ENCODE results near the gene PPBP. TPM values are rescaled to one million over a fixed set of nuclear protein-coding genes. Genes with fewer than 3 reads are reported as not detected.

Gene PPBP, protein sequence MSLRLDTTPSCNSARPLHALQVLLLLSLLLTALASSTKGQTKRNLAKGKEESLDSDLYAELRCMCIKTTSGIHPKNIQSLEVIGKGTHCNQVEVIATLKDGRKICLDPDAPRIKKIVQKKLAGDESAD
- under 1 TPM in 1 of 4 donors, not detected in 3; 0.92 TPM for total RNA-seq

DNA sequence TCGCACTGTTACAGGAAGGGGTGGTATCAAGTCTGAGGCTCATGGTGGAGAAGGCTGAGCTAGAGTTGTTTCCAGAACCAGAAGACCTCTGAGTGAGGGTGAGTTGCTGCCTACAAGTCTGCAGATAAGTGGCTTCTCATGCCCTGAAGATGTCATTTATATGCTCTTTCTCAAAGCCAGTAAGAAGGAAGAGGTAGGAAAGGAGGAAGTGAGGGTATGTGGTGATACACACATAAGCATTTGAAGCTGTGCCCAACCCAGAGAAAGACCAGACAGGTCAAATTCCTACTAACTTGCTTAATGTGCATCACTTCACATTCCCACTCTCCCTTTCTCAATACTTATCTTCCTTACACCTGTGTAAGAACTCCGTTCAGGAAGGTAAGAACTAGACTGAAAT is at the start of gene PPBP:
PPBP (minus strand) TSS at position 130 of the 400 bp plus-strand sequence; CDS start at position 43, 87 bp downstream.
- H3K4me1 ChIP-seq = no peaks in the 10 kb centered on the region
- H3K27ac ChIP-seq = no peak within 1 kb of the TSS
- intact Hi-C loops (cut with DNase I) = no loop called here
- no peaks in the 10 kb centered on the region for H3K36me3 ChIP-seq
- DNase-seq = no peak
- peaks cover 0 to 11% (median 0%) of the 10 kb centered on the region in 4 donors for H3K27me3 ChIP-seq
- no peak within 1 kb of the TSS for H3K4me3 ChIP-seq
- TF ChIP-seq POLR2A (IDR thresholded peaks at IDR 0.05) = no peak
- TF ChIP-seq, protein P1, sequence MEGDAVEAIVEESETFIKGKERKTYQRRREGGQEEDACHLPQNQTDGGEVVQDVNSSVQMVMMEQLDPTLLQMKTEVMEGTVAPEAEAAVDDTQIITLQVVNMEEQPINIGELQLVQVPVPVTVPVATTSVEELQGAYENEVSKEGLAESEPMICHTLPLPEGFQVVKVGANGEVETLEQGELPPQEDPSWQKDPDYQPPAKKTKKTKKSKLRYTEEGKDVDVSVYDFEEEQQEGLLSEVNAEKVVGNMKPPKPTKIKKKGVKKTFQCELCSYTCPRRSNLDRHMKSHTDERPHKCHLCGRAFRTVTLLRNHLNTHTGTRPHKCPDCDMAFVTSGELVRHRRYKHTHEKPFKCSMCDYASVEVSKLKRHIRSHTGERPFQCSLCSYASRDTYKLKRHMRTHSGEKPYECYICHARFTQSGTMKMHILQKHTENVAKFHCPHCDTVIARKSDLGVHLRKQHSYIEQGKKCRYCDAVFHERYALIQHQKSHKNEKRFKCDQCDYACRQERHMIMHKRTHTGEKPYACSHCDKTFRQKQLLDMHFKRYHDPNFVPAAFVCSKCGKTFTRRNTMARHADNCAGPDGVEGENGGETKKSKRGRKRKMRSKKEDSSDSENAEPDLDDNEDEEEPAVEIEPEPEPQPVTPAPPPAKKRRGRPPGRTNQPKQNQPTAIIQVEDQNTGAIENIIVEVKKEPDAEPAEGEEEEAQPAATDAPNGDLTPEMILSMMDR (IDR thresholded peaks at IDR 0.05) = no peak
- 63 to 82% methylated on average over 2 of the region's 2 CpGs for WGBS, 2 donors
- no peaks in the 10 kb centered on the region for H3K9me3 ChIP-seq

DNA sequence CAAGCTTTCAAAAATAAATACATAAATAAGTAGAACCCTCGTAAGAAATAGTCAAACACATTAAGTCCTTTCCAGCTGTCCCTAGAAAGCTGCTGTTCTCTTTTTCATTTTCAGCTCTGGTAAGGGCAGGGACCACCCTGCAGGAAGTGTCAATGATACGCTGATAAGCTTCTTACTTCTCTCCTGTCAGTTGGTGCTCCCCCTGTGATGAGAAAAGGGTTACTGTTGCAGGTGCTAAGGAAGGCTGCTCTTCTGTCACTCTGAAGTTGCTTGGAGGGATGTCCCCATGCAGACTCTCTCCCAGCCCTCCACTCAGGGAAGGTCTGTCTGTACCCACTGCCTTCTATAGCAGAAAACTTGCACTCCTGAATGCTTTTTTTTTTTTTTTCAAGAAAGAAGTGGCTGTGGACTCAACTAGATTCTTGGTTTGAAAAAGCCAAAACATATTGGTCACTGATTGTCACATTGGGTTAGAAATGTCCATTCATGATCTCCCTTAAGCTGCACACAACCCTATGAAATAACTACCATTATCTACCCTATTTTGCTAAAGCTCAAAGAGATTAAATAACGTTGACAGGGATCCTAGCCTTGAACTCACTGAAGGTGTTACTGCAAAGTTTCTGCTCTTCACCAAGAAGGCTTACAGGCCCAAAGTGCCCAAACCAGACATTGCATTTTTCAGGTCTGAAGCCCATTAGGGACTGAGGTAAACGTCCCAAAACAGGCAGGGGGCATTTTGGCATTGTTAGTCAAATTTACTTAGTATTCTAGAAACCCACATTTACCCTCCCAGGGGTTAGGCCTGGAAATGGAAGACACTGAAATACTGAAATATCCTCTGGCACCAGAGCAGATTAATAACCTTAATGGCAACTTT is 49.3 kb upstream of the PPBP start:
- TF ChIP-seq, protein P1 (IDR thresholded peaks at IDR 0.05) = no peak
- TF ChIP-seq POLR2A (IDR thresholded peaks at IDR 0.05) = no peak
- H3K36me3 ChIP-seq = no peaks in the 10 kb centered on the region
- H3K27me3 ChIP-seq = peaks cover 0 to 11% (median 0%) of the 10 kb centered on the region in 4 donors
- H3K27ac ChIP-seq = no peak overlapping the region
- peaks cover 0 to 24% (median 4%) of the 10 kb centered on the region in 3 donors for H3K4me1 ChIP-seq
- no peak for DNase-seq
- peak overlapping the region; percentile 47 to 79 (median 62) for H3K4me3 ChIP-seq
- intact Hi-C loops (cut with DNase I) = no loop called here
- whole genome bisulfite sequencing, 2 donors = 41 to 43% methylated on average over 4 of the region's 4 CpGs
- H3K9me3 ChIP-seq = no peaks in the 10 kb centered on the region

DNA sequence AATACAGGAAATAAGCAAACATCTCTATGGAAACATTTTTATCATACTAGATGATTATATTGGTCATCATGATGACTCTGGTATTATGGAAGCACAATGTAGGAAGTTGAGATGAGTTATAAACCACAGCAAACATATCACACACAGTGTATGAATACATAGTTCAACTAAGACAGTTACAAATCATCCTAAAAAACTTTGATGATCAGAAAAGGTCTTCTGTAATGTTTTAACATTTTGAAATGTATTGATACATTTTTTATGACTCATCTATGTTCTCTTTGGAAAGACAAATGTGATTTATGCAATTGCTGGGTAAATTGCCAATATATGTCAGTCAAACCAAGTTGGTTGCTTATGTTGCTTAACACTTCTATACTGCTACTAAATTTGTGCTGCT is 45.7 kb upstream of the PPBP start:
- TF ChIP-seq POLR2A (IDR thresholded peaks at IDR 0.05) = no peak
- TF ChIP-seq, protein P1 (IDR thresholded peaks at IDR 0.05) = no peak
- intact Hi-C loops (cut with DNase I) = no loop called here
- DNase-seq = no peak
- Histone ChIP-seq H3K27ac (no peak overlapping the region), H3K4me3 (no peak overlapping the region), H3K36me3 (no peaks in the 10 kb centered on the region), H3K4me1 (peaks cover 0 to 13% (median 4%) of the 10 kb centered on the region in 3 donors), H3K9me3 (no peaks in the 10 kb centered on the region), H3K27me3 (peaks cover 0 to 11% (median 0%) of the 10 kb centered on the region in 4 donors)

DNA sequence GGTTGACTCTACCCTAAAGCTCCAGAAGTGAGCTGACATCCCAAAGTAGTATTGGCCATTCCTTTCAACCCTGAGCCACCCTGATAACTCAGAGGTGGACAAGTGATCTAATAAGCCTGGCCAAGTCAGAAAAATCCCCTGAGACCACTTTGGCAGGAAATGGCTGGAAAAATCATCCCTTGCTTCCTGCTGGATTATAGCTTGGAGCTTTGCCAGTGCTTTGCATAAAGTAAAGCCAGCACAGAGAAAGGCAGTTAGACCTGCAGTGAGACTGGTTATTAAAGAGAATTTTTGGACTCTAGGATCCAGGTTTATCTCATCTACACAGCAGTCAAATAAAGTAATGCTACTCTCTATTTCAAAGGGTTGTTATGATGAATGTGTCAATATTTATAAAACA is 44.1 kb upstream of the PPBP start:
- Histone ChIP-seq H3K36me3 (no peaks in the 10 kb centered on the region), H3K27me3 (peaks cover 0 to 3% (median 0%) of the 10 kb centered on the region in 4 donors), H3K27ac (no peak overlapping the region), H3K4me3 (no peak overlapping the region), H3K4me1 (no peaks in the 10 kb centered on the region), H3K9me3 (no peaks in the 10 kb centered on the region)
- TF ChIP-seq, protein P1 (IDR thresholded peaks at IDR 0.05) = no peak
- no peak for TF ChIP-seq POLR2A (IDR thresholded peaks at IDR 0.05)
- intact Hi-C loops (cut with DNase I) = no loop called here
- DNase-seq = no peak

DNA sequence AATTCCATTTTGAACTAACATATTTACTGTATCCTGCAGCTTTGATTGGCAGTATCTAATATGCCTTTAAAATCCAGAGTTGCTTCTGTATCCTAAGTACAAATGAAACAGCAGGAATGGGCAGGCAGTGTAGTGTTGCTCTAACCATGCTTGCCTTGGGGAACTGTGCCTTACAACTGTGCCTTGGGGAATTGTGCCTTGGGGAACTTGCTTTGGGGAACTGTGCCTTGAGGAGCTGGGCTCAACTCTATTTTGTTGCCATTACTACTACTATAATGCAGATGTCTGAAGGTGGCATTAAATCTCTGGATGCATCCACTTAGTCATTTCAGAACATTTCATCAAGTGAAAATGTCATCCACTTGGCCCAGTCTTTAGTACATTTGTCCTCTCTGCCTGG is 43.6 kb upstream of the PPBP start:
- TF ChIP-seq POLR2A (IDR thresholded peaks at IDR 0.05) = no peak
- TF ChIP-seq, protein P1 (IDR thresholded peaks at IDR 0.05) = no peak
- Histone ChIP-seq H3K36me3 (no peaks in the 10 kb centered on the region), H3K9me3 (no peaks in the 10 kb centered on the region), H3K4me3 (no peak overlapping the region), H3K27ac (no peak overlapping the region), H3K27me3 (peaks cover 0 to 3% (median 0%) of the 10 kb centered on the region in 4 donors), H3K4me1 (no peaks in the 10 kb centered on the region)
- intact Hi-C loops (cut with DNase I) = no loop called here
- DNase-seq = no peak
